Ureter (tissue), 1 donor: ENCODE data around the gene FRMD4A. TPM values are rescaled to one million over a fixed set of nuclear protein-coding genes. Genes with fewer than 3 reads are reported as not detected.

Source experiments
- DNase-seq: peaks from one replicate; pipeline ENCODE4 v3.0.0-alpha.2; 2020; ENCODE audit warnings: low spot score
- total RNA-seq: library from RNA; stranded (reverse); gene quantifications from one replicate; pipeline ENCODE4 v1.2.4, GENCODE V29; 2023
- donor health status: DM: yes; HTN: yes; CAD: no.

The FRMD4A gene
- 37.9 TPM for total RNA-seq

DNA sequence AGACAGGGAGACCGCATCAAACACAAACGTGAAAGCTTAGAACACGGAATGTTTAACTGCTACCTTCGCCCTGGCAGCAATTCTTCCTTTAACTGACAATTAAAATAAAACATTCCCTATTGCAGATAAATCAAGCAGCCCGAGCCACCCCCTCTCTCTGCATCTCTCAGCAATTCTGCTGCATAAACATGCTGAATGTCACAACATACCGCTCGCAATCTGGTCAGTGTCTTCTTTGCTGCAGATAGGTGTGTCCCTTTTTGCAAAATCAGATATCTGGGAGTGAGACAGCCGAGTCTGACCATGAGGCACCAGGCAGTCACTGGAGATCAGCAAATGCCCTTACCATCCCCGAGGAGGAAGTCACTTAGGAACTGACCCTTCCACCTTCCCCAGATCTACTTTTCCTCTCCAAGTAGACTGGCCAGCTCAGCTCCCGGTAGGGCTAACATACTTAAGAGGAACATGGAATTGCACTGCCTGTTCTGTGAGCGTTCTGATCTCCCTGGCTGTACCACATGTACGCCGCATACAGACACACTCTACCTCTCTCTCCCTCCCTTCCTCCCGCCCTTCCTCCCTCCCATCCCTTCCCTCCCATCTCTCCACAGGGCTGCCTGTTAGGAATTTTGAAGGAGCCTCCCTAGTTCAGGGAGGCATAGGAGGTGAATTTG, at the start of gene FRMD4A:
Gene FRMD4A, minus strand, starts transcription at position 537 of the 674 bp plus-strand sequence.
- DNase-seq: no peak

DNA sequence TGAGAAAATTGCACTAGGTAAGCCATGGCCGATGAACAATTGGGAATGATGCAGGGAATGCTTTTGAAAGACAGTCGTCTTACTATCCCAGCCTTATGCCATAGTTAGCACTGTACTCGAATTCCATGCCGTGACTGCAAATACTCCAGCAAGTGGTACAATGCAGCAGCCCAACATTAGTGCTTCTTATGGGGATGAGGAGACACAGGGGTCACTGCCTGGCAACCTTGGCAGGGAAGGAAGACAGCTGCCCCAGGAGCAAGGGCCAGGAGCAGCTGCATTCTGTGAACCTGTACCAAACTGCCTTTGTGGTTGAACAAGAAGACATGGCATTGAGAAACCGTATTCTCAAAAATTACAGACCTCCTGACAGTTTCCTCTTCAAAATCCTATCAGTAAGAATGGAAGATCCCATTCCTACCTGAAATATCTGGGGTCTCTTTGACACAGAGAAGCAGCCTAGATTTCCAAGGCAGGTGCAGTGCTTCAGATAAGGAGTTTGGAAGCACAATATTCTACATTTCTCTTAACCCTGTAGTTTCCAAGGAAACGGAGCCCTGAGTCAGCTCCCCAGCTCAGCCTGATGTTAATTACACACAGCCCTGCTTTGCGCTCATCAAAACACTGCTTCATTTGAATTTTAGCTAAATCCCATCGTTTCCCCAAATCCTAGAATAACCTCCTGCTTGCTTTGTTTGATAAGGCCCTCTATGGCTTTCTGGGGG, 49.0 kb upstream of the FRMD4A start:
- no peak for DNase-seq

DNA sequence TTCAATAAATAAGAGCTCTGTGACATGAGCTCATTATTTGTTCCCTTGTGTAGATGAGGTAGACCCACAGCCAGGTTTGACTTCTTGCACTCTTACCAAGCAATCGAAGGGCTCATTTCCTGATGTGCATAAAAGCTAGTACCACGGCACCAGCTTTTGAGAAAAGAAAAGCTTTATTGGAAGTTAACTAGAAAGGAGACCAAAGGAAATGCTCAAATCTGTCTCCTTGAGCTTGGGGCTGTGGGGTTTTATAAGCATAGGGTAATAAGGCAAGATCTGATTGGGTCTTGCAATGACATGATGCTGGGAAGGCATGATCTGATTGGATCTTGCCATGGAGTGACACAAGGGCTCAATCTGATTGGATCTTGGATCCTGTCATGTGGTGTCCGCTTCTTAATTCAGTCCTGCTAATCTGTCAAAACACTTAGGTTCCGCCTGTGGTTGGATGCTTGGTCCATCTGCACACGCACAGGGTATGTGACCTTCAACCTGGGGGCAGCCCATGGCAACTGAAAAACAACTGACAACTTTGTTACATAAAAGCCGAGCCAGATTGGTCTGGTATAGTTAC, 47.8 kb upstream of the FRMD4A start:
- no peak for DNase-seq

DNA sequence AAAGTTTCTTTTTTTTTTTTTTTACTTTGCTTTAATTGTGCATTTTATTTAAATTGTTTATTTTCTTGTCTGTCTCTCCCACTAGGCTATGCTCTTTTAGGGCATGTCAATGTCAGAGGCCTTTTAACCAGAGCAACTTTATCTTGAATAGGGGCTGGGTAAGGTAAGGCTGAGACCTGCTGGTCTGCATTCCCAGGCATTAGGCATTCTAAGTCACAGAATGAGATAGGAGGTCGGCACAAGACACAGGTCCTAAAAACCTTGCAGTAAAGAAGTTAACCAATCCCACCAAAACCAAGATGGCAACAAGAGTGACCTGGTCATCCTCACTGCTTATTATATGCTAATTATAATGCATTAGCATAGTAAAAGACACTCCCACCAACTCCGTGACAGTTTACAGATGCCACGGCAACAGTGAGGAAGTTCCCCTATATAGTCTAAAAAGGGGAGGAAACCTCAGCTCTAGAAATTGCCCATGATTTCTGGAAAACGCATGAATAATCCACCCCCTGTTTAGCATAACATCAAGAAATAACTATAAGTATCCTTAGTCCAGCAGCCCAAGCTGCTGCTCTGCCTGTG, 47.0 kb upstream of the FRMD4A start:
- no peak for DNase-seq

DNA sequence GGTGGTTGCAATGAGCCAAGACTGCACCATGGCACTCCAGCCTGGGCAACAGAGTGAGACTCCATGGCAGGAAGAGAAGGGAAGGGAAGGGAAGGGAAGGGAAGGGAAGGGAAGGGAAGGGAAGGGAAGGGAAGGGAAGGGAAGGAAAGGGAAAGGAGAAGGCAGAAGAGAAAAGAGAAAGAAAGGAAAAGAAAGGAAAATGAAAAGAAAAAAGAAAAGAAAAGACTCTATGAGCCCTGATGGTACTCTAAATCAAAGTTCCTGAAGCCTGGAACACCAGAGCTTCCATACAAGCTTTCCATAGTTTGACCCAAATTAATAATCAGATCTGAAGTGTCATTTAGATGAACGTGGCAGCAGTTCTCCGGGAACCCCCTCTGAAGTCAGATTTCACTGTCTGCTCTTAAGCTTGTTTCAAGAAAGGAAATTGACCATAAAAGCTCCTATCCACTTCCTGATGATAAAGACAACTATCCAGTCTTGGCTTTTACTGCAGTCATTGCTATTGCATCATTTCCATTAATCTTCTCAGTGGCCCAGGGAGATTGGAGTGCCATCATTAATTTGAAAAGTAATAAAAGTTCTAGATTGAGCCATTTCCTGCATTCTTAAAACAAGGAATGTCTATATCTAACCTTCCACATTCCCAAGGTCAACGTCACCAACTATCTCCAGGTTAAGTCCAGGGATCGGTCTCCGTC, 44.2 kb upstream of the FRMD4A start:
- DNase-seq: no peak

DNA sequence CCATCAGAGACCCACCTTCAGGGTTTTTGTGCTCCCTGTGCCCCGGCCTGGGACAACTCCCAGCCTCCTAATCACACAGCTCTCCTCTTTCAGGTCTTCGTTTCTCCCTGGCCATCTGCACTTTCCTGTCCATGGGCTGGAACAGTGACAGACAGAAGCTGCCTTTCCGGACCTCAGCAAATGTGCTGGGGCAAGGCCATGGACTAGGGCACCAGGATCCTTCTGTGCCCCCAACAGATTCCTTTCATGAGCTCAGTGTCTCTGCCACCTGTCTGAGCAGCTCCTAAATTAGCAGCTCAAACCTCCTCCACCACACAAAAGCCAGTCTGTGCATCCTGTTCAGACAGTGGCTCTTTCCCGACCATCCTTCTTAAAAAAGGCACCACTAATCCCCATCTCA, 41.9 kb upstream of the FRMD4A start:
- DNase-seq: no peak

DNA sequence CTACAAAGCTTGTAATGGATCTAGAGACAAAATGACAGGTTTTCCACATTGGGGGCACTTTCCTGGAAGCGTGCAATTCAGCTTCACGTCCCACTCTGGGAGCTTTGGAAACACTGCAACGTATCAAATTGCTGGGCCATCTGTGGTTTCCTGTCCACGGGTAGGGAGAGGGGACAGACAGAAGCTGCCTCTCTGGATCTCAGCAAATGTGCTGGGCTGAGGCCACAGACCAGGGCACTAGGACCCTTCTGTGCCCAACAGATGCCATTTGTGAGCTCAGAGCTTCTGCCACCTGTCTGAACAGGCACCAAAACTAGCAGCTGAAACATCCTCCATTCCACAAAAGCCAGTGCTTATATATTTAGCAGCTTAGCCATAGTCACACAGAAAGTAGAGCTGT, 40.9 kb upstream of the FRMD4A start:
- DNase-seq: no peak

DNA sequence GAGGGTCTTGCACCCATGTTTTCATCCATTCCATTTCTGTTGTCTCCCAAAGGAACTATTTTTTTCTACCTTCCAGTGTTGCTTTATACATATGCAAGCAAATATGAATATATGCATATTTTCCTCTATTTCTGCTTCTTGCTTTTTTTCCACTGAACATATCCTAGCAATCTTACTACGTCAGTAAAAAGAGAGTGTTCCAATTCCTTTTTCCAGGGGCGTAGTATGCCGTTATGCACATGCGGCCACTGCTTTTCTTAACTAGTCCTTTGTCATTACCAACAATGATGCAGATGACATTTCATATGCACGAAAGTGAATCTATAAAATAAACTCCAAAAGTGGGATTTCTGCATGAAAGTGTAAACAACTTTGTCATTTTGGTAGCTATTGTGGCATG, 40.2 kb upstream of the FRMD4A start:
- DNase-seq: no peak

DNA sequence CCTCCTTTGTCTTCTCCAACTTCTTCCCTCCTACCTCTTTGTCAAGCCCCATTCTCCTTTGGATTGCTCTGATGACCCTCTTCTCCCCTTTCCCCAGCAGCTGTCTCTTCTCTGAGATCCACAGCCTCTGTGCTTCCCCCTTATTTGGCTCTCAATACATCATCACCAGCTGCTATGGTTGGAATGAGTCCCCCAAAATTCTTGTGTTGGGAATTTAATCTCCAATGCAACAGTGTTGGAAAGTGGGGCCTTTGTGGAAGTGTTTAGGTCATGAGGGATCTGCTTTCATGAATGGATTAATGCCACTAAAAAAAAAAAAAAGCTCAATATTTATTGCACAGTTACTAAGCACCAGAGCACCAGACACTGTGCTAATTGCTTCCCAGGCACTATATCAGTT, 39.2 kb upstream of the FRMD4A start:
- no peak for DNase-seq

DNA sequence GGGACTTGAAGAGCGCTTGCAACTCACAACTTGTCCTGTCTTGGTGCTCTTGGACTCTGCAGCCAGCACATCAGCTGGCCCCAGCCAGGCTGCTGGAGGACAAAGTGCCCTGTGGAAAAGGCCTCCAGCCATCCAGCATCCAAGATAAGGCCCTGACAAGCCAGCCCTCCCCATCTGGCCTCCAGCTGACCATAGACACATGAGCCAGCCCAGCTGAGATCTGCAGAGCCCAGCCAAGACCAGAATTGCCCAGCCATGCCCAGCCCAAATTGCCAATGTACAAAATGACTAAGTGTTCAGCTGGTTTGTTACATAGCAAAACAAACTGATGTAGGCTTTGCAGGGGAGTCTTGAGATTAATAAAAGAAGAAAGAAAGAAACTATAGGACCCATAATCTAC, 36.0 kb upstream of the FRMD4A start:
- no peak for DNase-seq

DNA sequence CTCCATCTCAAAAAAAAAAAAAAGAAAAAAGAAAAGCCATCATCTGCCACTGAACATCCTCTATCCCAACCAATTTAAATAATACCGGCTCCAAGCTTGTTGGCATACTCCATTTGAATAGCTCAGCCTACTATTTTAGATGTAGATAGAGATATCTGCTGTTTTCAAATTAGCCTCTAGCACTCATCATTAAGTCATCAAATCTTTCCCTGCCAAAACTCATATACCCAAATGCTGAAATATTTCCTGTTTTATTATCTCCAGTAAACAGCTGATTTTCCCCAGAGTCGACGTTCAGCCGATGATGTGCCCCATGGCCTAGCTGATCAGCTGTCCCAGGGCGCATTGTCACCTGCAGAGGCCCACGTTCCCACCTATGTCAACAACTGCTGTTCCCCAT, 34.5 kb upstream of the FRMD4A start:
- no peak for DNase-seq

DNA sequence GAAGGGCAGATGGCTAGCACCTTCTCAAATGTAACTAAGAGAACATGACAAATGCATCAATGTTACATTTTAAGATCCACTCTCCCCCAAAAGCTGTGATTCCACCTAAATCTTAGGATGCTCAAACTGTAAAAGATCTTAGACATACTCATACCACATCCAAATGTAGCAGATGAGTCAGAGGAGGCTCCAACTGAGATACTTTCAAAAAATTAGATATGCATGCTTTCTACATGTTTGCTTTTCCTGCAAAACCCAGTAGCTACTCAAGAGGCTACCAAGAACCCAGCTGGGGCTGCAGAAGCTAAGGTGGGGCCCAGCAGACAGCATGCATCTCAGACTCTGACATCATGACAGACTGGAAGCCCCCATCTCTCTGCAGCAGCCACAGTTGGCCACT, 31.4 kb upstream of the FRMD4A start:
- no peak for DNase-seq

DNA sequence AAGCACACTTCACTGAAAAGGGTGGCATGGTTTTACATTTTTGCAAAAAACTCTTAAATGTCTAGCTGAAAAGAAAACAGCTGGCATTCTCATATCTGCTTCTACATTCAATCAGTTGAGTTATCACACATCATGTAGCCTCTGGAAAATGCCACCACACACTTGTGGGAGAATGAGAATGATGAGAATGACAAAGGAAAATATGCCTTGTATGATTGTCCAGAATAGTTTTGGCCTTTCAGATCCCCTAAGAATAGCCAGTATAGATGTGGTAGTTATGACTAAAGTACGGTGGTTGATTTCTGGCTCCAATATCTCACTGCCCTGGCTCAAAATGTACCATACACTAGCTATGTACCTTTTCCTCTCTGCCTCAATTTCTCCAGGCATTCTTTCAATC, 30.2 kb upstream of the FRMD4A start:
- no peak for DNase-seq

DNA sequence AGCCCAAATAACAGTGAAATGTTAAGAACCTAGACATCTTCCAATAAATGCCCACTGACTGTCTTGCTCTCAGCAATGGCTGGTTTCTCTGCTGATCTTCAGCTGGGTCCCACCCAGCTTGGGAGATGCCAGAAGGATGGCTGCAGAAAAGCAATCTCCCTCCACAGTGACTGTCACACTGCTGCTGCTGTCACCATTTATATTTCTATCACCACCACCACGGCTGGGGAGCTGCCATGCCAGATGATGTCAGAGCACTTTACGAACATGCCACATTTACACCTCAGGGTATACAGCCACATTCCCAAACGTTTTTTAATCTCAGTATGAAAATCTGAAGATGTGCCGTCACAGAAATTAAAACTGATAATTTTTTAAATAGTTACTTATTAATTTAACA, 29.8 kb upstream of the FRMD4A start:
- DNase-seq: no peak

DNA sequence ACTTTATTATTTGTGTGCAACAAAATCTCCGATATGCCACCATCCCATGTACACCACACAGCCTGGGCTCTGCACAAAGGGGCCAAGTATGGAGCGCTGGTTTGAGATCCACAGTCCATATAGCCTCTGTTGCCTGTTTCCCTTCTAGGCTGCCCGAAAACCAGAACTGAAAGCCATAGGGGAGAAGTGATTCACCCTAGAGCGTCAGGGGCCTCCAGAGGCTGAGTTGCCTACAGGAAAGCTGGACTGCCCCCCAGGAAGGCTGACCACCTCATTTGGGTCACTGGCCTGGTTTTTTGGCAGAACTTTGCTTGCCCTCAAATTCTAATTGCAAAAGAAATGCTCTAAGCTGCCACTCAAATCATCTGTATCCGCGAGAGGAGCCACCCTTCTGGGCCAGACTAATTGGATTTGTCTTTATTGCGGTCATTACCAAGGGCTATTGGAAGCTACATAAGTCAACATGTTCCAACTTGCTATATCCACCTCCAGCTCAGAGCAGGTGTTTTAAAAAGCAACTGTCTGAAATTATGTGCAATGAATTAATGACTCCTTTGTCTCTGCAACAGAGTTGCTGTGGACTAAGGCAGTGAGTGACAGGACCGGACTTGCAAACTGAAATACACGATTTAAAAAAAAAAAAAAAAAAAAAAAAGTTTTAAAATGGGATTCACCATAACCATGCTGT, 28.3 kb upstream of the FRMD4A start:
- DNase-seq: no peak

DNA sequence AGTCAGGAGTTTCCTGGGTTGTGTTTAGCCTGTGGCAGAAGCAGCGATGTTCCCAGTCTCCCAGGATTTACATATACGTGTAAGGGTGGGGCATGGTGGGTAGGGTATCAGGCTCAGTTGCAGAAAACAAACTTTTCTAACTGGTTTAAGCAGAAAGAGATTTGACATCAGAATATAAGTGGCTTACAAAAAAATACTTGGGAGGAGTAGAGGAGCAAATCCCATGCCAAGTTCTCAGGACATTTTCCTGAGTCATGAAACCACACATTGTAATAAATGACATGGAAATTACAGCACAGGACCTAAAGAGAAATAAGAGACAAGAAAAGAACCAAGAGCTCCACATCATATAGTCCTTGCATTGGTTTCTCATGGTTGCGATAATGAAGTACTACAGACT, 26.2 kb upstream of the FRMD4A start:
- DNase-seq: no peak

DNA sequence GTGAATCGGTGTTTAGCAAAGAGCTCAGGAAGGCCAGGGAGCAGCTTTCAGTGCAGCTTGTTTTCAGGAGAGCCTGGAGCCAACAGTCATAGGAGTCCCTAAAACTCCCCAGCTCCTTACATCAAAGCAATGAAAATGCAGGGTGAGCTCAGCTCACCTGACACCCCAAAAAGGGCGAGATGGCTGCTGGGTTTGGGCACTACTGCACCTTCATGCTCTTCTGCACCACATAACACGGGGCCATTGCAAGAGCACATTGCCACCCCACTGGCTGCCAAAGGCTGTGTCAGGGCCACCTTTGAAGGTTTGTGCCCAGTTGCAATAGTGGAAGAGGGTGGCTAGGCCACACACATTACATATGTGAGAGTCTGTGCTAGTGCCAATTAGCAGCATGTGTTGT, 25.0 kb upstream of the FRMD4A start:
- DNase-seq: no peak

DNA sequence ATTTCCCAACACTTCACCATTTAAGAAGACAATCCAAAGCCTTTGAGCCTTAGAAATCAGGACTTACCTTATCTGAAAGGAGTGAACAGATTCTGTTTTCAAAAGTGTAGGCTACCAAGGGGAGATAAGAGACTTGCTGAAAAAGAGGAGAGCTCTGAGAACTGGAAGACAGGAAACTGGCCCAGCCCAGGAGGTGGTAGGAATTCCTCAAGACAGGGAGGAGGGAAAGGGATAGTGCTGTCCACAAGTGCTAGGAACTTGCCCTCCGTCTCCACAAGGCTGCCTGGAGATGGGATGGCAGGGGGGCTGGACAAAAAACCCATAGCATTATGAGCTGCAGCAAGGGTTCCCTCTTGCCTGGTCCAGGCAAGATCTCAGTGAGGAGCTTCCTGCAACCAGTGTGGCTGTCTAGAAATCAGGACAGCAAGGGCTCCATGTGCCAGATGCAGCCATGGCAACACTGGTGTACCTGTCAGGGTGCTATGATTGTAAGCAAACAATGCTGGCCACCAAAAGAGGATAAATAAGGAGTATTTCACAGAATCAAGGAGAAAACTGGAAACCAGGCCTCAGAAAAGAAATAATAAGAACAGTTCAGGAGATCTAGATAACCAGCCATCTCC, 22.7 kb upstream of the FRMD4A start:
- DNase-seq: no peak

DNA sequence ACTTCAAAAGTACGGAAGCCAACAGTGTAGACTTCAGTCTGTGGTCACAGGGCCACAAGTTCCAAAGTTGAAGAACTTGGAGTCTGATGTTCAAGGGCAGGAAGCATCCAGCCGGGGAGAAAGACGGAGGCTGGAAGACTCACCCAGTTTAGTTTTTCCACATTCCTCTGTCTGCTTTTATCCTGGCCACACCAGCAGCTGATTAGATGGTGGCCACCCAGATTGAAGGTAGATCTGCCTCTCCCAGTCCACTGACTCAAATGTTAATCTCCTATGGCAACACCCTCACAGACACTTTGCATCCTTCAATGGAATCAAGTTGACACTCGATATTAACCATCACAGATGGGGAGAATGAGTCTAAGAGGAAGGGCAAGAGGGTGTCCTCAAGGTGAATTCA, 19.3 kb upstream of the FRMD4A start:
- DNase-seq: no peak

DNA sequence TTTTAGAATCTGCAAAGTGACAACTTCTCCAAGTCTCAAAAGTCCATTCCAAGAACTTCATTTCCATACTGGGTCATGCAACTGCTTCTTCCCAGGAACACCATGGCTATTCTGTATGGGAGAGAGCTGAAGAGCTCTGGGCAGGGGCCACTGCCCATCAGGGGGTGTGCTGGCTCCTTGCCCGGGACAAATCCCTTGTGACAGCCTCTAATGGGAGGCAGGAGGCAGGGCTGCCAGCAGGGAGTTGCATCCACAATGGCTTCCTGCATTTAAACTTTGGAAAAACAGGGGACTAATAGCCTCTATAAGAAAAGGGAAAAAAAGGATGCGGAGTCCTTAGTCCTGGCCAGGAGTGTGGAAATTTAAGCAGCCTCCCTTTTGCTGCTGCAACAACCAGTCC, 18.4 kb upstream of the FRMD4A start:
- no peak for DNase-seq

DNA sequence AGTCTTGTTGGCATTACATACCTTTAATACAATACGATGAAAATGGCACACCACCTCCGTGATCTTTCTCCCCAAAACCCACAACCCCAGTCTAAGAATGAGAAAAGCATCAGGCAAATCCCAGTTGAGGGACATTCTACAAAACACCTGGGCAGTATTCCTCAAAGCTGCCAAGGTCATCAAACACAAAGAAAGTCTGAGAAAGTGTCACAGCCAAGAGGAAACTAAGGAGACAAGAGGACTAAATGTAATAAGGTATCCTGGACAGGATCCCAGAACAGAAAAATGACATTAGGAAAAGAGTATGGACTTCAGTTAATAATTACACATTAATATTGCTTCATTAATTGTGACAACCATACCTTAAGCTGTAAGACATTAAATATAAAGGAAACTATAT, 14.5 kb upstream of the FRMD4A start:
- no peak for DNase-seq
